Measurements from ENCODE around the gene MYO1A.
"Not testable (repeated sequence)": the region's sequence is repeated elsewhere in the genome, so short reads cannot be mapped to it uniquely, and the experiment has no call there.

The MYO1A gene

GRCh38 chr12:57087010-57087690 is 37.2 kb upstream of the MYO1A start:
- peak; percentile 84 to 93 (median 87) for DNase-seq (ENCODE audit: low read depth in 3 of 3)

DNA sequence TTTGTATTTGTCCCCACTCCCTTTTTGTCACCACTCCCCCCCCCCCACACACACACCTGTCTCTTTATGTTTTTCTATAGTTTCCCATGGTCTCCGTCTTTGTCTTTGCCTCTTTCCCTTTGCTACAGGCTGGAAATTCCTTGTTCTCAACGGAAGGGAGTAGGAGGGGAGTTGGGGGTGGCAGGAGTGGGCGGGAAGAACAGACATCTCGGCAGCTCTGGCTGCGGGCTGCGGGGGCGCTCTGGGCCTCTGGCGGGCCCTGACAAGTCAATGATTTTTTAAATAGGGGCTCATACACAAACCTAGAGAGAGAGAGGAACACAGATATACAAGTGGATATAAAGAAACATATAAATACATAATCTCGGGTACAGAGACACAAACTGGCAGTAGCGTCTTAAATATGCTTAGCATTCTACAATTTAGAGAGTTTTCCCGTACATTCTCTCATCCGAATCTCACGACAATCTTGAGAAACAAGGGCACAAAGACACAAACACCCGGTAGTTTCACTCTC is 36.6 kb upstream of the MYO1A start:
- no peak for DNase-seq (ENCODE audit: low read depth in 3 of 3)

DNA sequence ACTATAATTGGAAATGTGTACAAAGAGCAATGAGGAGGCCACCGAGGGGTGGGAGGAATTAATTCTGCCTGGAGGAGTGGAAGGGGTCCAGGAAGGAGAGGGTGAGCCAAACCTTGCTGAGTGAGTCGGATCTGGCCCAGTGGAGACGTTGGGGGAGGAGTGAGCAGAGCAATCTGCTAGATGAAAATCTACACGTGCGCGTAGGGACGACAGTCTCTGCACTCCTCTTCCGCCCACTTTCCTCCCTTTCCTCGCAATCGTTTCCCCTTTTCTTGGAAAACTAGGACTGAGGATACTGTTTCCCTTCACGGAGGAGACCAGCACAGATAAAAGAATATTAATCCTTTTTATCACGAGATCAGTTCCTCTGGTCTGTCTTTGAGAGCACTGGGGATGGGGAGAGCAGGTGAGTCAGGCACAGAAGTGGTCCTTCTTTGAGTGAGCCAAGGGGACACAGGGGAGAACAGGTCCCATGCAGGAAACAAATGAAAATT is 36.1 kb upstream of the MYO1A start:
- no peak for DNase-seq (ENCODE audit: low read depth in 3 of 3)

DNA sequence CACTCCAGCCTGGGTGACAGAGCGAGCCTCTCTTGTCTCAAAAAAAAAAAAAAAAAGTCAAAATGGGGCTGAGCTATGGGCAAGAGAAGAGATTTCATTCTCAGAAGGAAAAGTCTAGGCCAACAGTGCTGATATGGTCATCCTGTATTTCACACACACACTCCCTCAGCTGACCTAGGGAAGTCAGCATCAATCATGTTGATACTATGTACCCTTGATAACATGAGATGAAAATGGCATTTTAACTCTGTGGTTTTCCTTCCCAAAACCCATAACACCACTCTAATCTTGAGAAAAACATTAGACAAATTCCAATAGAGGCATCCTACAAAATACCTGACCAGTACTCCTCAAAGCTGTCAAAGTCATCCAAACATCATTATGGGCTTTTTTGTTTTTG is 30.9 kb upstream of the MYO1A start:
- DNase-seq (ENCODE audit: low read depth in 3 of 3): no peak

- no peak for DNase-seq (ENCODE audit: low read depth in 3 of 3)
Measured at GRCh38 chr12:57079821-57080220, 29.9 kb upstream of the MYO1A start.

GRCh38 chr12:57078519-57079404 is 28.8 kb upstream of the MYO1A start, which contains the start of gene NEMP1:
NEMP1 (minus strand) TSS chr12:57078791; CDS start chr12:57078745, 46 bp downstream.
- peak; percentile 88 to 96 (median 92) for DNase-seq (ENCODE audit: low read depth in 3 of 3)

DNA sequence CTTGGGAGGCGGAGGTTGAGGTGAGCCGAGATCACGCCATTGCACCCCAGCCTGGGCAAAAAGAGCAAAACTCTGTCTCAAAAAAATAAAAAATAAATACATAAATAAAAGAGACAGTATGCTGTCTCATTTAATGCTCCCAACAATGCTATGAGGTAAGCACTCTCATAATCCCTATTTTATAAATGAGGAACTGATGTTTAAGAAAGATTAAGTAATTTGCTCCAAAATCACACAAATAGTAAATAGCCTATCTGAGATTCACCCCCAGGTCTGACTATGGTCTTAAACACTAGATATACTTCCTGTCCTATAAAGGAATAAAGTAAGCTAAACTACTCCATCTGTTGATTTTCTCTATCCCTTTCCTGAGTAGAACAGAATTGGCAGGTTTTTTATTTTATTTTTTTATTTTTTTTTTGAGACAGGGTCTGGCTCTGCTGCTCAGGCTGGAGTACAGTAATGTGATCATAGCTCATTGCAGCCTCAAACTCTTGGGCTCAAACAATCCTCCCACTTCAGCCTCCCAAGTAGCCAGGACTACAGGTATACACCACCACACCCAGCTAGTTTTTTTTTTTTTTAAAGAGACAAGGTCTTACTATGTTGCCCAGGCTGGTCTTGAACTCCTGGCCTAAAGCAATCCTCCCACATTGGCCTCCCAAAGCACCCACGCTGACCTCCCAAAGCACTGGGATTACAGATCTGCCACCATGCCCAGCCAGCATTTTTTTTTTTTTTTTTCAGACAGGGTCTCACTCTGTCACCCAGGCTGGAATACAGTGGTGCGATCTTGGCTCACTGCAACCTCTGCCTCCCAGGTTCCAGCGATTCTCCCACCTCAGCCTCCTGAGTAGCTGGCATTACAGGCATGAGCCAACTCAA is 23.9 kb upstream of the MYO1A start:
- DNase-seq (ENCODE audit: low read depth in 3 of 3): not testable (repeated sequence)

GRCh38 chr12:57072661-57073060 is 22.7 kb upstream of the MYO1A start:
- no peak for DNase-seq (ENCODE audit: low read depth in 3 of 3)

DNA sequence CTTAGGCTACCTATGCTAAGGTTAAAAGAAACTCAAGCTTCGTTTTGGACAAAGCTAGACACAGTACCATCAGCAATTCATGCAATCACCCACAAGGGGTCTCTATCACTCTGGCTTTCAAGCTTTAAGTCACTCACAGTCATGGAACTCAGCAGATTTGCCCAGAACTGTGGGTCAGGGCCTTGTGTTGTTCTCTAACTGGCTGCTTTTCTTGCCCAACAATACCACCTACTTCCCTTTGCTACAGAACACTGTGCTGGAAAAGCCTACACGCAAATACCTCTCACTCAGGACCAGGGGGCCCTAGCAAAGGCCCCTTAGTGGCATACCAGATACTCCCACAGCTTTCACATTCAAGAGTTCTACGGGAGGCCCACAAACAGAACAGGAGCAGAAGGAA is 19.6 kb upstream of the MYO1A start:
- DNase-seq (ENCODE audit: low read depth in 3 of 3): no peak

- no peak for DNase-seq (ENCODE audit: low read depth in 3 of 3)
Measured at GRCh38 chr12:57066245-57066644, 16.3 kb upstream of the MYO1A start.

DNA sequence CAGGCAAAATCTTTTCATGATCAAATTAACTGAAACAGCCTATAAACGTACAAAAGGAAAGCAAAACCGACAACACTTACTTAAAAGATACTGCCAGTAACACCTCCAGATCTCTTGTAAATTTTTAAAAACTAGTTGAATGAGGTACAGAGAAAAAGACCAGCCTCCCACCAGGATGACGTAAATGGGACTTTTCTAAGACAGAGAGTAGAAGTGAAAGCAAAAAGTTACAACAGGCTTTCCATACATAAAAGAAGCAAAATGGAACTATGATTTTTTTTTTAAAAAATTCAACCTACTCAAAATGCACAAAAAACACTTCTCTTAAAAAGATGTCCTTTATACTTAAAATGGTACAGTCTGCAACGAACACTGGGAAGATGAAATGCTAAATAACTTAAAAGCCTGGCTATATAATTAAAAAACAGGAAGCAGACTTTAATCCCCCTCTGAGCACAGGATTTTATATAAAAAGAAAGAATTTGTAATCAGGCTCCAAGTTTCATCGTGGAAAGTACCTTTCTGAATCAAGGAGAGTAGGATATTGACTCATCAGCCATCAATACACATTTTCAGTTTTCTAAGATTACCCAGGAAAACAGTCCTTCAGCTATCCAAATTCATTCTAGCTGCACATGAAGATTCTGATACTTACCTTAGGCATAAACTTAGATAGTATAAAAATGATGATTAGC is 14.2 kb upstream of the MYO1A start:
- no peak for DNase-seq (ENCODE audit: low read depth in 3 of 3)

- no peak for DNase-seq (ENCODE audit: low read depth in 3 of 3)
Measured at GRCh38 chr12:57058454-57058853, 8.5 kb upstream of the MYO1A start.

GRCh38 chr12:57057067-57057751 is 7.3 kb upstream of the MYO1A start:
- DNase-seq (ENCODE audit: low read depth in 3 of 3): no peak

GRCh38 chr12:57055824-57056223 is 5.9 kb upstream of the MYO1A start:
- no peak for DNase-seq (ENCODE audit: low read depth in 3 of 3)

- not testable (repeated sequence) for DNase-seq (ENCODE audit: low read depth in 3 of 3)
Measured at GRCh38 chr12:57053901-57054300, 4.0 kb upstream of the MYO1A start.

GRCh38 chr12:57053146-57053545 is 3.2 kb upstream of the MYO1A start:
- DNase-seq (ENCODE audit: low read depth in 3 of 3): not testable (repeated sequence)

DNA sequence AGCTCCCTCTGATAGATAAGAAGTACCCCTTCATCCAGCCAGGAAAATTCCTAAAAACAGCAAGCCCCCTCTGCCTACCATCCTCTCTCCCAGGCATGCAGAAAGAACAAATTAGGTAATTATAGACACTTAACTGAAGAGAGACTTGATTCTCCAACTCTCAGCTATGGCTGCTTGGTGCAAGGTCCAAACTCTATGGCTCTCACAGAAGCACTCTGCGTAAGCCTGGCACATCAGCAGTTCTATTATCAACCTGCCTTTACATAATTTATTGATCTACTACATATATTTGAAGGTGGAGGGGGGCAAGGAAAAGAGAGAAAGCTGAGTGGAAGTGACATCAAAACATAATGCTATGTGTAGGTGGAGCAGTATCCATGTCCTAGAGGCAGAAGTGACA is 1.1 kb upstream of the MYO1A start:
- no peak for DNase-seq (ENCODE audit: low read depth in 3 of 3)

- DNase-seq (ENCODE audit: low read depth in 3 of 3): no peak
Measured at GRCh38 chr12:57049119-57049446, 846 bp downstream of the MYO1A start.

- no peak for DNase-seq (ENCODE audit: low read depth in 3 of 3)
Measured at GRCh38 chr12:57048423-57049118, 1.4 kb downstream of the MYO1A start.

GRCh38 chr12:57047981-57048380 is 1.9 kb downstream of the MYO1A start:
- DNase-seq (ENCODE audit: low read depth in 3 of 3): no peak
